Neural cell (in vitro differentiated cells): Measurements from ENCODE around the gene EYA4. TPM values are rescaled to one million over a fixed set of nuclear protein-coding genes. Genes with fewer than 3 reads are reported as not detected.

Source experiments
- H2AFZ ChIP-seq: fragments of 200-600, 300-800 bp; sonication (generic), shearing (Covaris generic); 2 replicates; pipeline ENCODE4 v1.6.0; 2014; ENCODE audit warnings: low read depth, mild to moderate bottlenecking, antibody characterized with exemption, low read length, moderate library complexity
- H3F3A ChIP-seq: fragments of 200-600 bp; shearing (Covaris generic); 2 replicates; pipeline ENCODE4 v1.6.1; 2016; ENCODE audit warnings: mild to moderate bottlenecking, moderate library complexity, mixed read lengths, antibody characterized with exemption, low read length; ENCODE audit not compliant: insufficient read depth, poor library complexity, severe bottlenecking
- H3K27ac ChIP-seq: fragments of 200-600, 300-800 bp; sonication (generic), shearing (Covaris generic); 2 replicates; pipeline ENCODE4 v1.5.1; 2014; ENCODE audit warnings: mild to moderate bottlenecking, low read length, moderate library complexity
- H3K27me3 ChIP-seq: fragments of 300-800, 200-600 bp; sonication (generic), shearing (Covaris generic); 2 replicates; pipeline ENCODE4 v1.6.0; 2014; ENCODE audit warnings: mild to moderate bottlenecking, low read depth, low read length, moderate library complexity; ENCODE audit not compliant: insufficient read depth
- H3K36me3 ChIP-seq: fragments of 300-800, 200-600 bp; sonication (generic), shearing (Covaris generic); 2 replicates; pipeline ENCODE4 v1.5.1; 2014; ENCODE audit warnings: mild to moderate bottlenecking, antibody characterized with exemption, low read length, moderate library complexity; ENCODE audit not compliant: insufficient read depth
- H3K4me2 ChIP-seq: fragments of 300-800, 200-600 bp; sonication (generic), shearing (Covaris generic); 2 replicates; pipeline ENCODE4 v1.6.0; 2014; ENCODE audit warnings: mild to moderate bottlenecking, low read length
- H3K4me3 ChIP-seq: fragments of 300-800, 200-600 bp; sonication (generic), shearing (Covaris generic); 2 replicates; pipeline ENCODE4 v1.5.1; 2014; ENCODE audit warnings: mild to moderate bottlenecking, low read length, moderate library complexity
- H3K79me2 ChIP-seq: fragments of 200-600 bp; shearing (Covaris generic); replicated peaks from 2 replicates; pipeline ENCODE4 v1.6.0; 2014; ENCODE audit warnings: mild to moderate bottlenecking, low read length, moderate library complexity; ENCODE audit not compliant: insufficient read depth
- H3K9ac ChIP-seq: fragments of 300-800, 200-600 bp; sonication (generic), shearing (Covaris generic); 2 replicates; pipeline ENCODE4 v1.6.1; 2016; ENCODE audit warnings: mild to moderate bottlenecking, low read length, mixed read lengths
- H3K9me2 ChIP-seq: fragments of 200-600 bp; shearing (Covaris generic); 2 replicates; pipeline ENCODE4 v1.6.1; 2016; ENCODE audit warnings: mild to moderate bottlenecking, low read length, mixed read lengths; ENCODE audit not compliant: insufficient read depth
- H3K9me3 ChIP-seq: fragments of 200-600, 300-800 bp; sonication (generic), shearing (Covaris generic); 2 replicates; pipeline ENCODE4 v1.6.1; 2016; ENCODE audit warnings: mild to moderate bottlenecking, mixed run types, low read length, moderate library complexity, mixed read lengths
- H4K20me1 ChIP-seq: fragments of 200-600 bp; shearing (Covaris generic); 2 replicates; pipeline ENCODE4 v1.6.1; 2016; ENCODE audit warnings: mild to moderate bottlenecking, mixed run types; ENCODE audit not compliant: insufficient read depth
- EP300 ChIP-seq: fragments of 450-650 bp; conservative IDR thresholded peaks from 2 replicates; pipeline ENCODE4 v1.6.1; 2014; ENCODE audit warnings: antibody characterized with exemption, mild to moderate bottlenecking, moderate library complexity; ENCODE audit not compliant: poor library complexity, severe bottlenecking
- EZH2 ChIP-seq: fragments of 200-600, 300-800 bp; shearing (Covaris generic), sonication (generic); IDR thresholded peaks from 2 replicates; pipeline ENCODE4 v1.6.1; 2014; ENCODE audit warnings: antibody characterized with exemption, low read length, borderline replicate concordance, mild to moderate bottlenecking; ENCODE audit not compliant: insufficient read depth, poor library complexity, severe bottlenecking
- MXI1 ChIP-seq: fragments of 450-650 bp; conservative IDR thresholded peaks from 2 replicates; pipeline ENCODE4 v1.6.1; 2014; ENCODE audit warnings: antibody characterized with exemption, mild to moderate bottlenecking; ENCODE audit not compliant: poor library complexity, severe bottlenecking
- POLR2AphosphoS5 ChIP-seq: IDR thresholded peaks from 2 replicates; pipeline ENCODE4 v1.6.1; 2012
- RAD21 ChIP-seq: fragments of 450-650 bp; conservative IDR thresholded peaks from 2 replicates; pipeline ENCODE4 v1.6.1; 2014; ENCODE audit warnings: antibody characterized with exemption, mild to moderate bottlenecking, moderate library complexity
- SMC3 ChIP-seq: fragments of 450-650 bp; conservative IDR thresholded peaks from 2 replicates; pipeline ENCODE4 v1.6.1; 2014; ENCODE audit warnings: antibody characterized with exemption, mild to moderate bottlenecking, moderate library complexity; ENCODE audit not compliant: poor library complexity
- TAF1 ChIP-seq: IDR thresholded peaks from 2 replicates; pipeline ENCODE4 v1.6.1; 2012; ENCODE audit warnings: low read depth
- polyA plus RNA-seq: library from polyadenylated mRNA; depleted of rRNA; stranded (reverse); fragments of >200 nt; gene quantifications from 2 replicates; pipeline ENCODE4 v1.2.3, GENCODE V29; 2014
- TF ChIP-seq, protein P1 (sequence below): IDR thresholded peaks from 2 replicates; pipeline ENCODE4 v1.6.1; 2012; ENCODE audit warnings: borderline replicate concordance
- TF ChIP-seq, protein P2 (sequence below): fragments of 450-650 bp; IDR thresholded peaks from 2 replicates; pipeline ENCODE4 v1.5.1; 2014; ENCODE audit warnings: antibody characterized with exemption, mild to moderate bottlenecking, moderate library complexity; ENCODE audit not compliant: poor library complexity, severe bottlenecking

Gene EYA4
- polyA plus RNA-seq, 1 donor from 2014 or later, result 2.6 TPM

DNA sequence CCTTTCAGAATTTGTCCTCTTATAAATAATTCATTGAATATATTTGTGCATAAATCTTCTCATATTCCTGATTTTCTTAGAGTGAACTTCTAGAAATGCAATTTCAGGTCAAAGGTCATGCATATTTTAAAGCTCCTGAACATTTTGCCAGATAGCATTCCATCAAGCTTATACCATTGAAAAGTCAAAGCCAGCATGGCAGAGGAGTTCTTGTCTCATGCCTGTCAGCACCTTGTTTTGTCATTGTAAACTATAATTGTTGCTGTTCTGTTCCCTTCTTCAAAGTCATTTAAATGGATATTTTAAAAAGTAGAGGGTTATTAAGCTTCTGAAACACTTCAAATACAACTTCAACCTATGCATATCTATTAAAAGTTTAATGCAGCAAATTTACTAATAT, 170.6 kb downstream of the EYA4 start:
- H3K4me2 ChIP-seq, result no peak overlapping the region
- H3K4me3 ChIP-seq, result no peak overlapping the region
- no peaks in the 10 kb centered on the region for H3K36me3 ChIP-seq
- H3K27me3 ChIP-seq, result no peaks in the 10 kb centered on the region
- no peak overlapping the region for H2AFZ ChIP-seq
- no peaks in the 10 kb centered on the region for H3F3A ChIP-seq
- no peaks in the 10 kb centered on the region for H3K9me3 ChIP-seq
- no peaks in the 10 kb centered on the region for H3K9me2 ChIP-seq
- H3K27ac ChIP-seq, result no peak overlapping the region
- no peak overlapping the region for H3K9ac ChIP-seq
- TF ChIP-seq MXI1 (no peak), POLR2AphosphoS5 (no peak), RAD21 (no peak), EP300 (no peak), TAF1 (no peak), SMC3 (no peak), EZH2 (no peak)
- TF ChIP-seq, protein P1, sequence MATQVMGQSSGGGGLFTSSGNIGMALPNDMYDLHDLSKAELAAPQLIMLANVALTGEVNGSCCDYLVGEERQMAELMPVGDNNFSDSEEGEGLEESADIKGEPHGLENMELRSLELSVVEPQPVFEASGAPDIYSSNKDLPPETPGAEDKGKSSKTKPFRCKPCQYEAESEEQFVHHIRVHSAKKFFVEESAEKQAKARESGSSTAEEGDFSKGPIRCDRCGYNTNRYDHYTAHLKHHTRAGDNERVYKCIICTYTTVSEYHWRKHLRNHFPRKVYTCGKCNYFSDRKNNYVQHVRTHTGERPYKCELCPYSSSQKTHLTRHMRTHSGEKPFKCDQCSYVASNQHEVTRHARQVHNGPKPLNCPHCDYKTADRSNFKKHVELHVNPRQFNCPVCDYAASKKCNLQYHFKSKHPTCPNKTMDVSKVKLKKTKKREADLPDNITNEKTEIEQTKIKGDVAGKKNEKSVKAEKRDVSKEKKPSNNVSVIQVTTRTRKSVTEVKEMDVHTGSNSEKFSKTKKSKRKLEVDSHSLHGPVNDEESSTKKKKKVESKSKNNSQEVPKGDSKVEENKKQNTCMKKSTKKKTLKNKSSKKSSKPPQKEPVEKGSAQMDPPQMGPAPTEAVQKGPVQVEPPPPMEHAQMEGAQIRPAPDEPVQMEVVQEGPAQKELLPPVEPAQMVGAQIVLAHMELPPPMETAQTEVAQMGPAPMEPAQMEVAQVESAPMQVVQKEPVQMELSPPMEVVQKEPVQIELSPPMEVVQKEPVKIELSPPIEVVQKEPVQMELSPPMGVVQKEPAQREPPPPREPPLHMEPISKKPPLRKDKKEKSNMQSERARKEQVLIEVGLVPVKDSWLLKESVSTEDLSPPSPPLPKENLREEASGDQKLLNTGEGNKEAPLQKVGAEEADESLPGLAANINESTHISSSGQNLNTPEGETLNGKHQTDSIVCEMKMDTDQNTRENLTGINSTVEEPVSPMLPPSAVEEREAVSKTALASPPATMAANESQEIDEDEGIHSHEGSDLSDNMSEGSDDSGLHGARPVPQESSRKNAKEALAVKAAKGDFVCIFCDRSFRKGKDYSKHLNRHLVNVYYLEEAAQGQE, result no peak
- TF ChIP-seq, protein P2, sequence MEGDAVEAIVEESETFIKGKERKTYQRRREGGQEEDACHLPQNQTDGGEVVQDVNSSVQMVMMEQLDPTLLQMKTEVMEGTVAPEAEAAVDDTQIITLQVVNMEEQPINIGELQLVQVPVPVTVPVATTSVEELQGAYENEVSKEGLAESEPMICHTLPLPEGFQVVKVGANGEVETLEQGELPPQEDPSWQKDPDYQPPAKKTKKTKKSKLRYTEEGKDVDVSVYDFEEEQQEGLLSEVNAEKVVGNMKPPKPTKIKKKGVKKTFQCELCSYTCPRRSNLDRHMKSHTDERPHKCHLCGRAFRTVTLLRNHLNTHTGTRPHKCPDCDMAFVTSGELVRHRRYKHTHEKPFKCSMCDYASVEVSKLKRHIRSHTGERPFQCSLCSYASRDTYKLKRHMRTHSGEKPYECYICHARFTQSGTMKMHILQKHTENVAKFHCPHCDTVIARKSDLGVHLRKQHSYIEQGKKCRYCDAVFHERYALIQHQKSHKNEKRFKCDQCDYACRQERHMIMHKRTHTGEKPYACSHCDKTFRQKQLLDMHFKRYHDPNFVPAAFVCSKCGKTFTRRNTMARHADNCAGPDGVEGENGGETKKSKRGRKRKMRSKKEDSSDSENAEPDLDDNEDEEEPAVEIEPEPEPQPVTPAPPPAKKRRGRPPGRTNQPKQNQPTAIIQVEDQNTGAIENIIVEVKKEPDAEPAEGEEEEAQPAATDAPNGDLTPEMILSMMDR, result no peak
- H4K20me1 ChIP-seq, result no peaks in the 10 kb centered on the region
- H3K79me2 ChIP-seq, result no peaks in the 10 kb centered on the region

DNA sequence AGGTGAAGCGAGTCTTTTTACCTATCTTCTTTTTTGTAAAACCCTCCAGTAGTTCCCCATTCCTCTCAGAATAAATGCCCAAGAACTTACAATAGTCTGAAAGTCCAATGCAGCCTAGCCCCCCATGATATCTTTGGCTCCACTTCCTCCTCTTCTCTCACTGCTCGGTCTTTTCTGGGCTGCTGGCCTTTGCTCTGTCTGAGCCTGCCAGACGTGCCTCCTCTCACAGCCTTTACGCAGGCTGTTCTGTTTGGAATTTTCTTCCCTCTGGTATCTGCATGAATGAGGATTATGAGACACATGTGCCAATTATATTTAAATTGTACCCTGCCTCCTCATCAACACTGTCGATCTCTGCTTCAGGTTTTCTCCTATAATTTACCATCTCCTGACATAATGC, 174.1 kb downstream of the EYA4 start:
- Histone ChIP-seq H3K79me2 (no peaks in the 10 kb centered on the region), H4K20me1 (no peaks in the 10 kb centered on the region), H3K9ac (no peak overlapping the region), H2AFZ (no peak overlapping the region), H3K4me3 (no peak overlapping the region), H3F3A (no peaks in the 10 kb centered on the region), H3K9me2 (no peaks in the 10 kb centered on the region), H3K36me3 (no peaks in the 10 kb centered on the region), H3K27ac (no peak overlapping the region), H3K4me2 (no peak overlapping the region), H3K9me3 (no peaks in the 10 kb centered on the region), H3K27me3 (no peaks in the 10 kb centered on the region)
- no peak for TF ChIP-seq RAD21
- TF ChIP-seq, protein P2, result no peak
- no peak for TF ChIP-seq SMC3
- no peak for TF ChIP-seq POLR2AphosphoS5
- TF ChIP-seq EZH2, result no peak
- TF ChIP-seq EP300, result no peak
